GM19238 (cell line): ENCODE results near the gene FLNA.
"Not testable (repeated sequence)": the region's sequence is repeated elsewhere in the genome, so short reads cannot be mapped to it uniquely, and the experiment has no call there.

ENCODE experiments used
- DNase-seq: peaks from one replicate; pipeline ENCODE4 v3.0.0; 2011; ENCODE audit warnings: low spot score; ENCODE audit not compliant: insufficient read length

The FLNA gene

DNA sequence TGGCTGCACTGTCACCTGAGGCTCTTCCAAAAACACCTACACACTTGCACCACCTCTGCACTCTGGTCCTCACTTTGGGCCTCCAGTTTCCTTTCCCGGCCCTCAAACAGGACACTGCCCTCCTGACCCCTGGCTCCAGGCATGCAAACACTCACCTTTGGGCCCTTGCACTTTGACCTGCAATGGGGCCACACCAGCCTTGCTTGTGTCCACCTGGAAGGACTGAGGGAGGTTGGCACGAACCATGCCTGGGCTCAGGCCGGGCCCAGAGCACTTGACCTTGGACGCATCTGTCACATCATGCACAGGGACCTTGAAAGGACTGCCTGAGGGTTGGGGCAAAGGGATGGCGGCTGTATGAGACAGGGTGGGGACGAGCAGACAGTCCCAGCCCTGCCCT is 15.6 kb downstream of the FLNA start:
- DNase-seq, result no peak

DNA sequence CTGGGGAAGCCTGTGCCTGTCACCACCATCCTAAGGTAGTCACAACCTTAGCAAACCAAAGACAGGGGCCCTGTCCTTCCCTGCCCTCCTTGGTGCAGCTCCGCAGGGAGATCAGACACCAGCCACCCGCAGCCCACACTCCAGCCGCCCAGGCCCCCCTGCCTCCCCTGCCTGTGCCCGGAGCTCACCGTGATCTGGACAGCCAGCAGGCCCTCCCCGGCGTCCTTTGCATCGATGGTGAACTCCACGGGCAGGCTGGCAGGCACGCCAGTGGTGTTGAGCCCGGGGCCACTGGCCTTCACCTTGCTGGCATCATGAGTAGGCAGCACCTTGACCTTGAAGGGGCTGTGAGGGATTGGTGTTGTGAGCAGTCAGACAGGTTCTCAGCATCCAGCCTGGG is 16.4 kb downstream of the FLNA start:
- no peak for DNase-seq

DNA sequence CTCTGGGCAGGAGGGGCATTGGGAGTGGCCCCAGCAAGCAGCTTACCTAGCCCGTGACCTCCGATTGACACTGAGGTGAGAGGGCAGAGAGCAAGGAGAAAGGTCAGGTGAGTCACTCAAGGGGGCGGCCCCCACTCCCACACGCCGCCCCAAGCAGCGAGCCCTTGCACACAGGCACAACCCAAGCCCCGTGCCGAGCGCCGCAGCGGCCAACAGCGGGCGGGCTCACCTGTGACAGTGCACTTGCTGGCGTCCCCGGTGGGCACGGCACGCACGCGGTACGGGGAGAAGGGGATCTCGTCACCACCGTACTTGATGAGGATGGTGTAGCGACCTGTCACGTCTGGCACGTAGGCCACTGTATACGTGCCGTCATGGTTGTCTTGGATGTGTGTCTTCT is 17.2 kb downstream of the FLNA start:
- no peak for DNase-seq

- DNase-seq, result no peak
Observed at GRCh38 chrX:154356596-154356995, 17.8 kb downstream of the FLNA start.

DNA sequence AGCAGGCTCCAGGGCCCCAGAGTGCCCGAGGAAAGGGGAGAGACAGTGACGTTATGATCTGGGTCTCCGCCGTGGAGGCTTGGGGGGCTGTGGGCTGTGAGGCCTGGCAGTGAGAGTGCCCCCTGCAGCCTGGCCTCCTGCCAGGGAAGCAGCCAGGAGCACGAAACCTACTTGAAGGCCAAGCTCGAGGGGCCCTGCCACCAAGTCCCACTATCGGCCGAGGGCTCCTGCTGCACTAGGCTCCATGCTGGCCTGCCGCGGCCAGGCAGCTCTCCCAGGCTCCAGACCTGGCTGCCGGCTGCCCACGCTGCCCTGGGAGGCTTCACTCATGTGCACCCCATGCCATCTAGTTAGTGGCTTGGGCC is 18.7 kb downstream of the FLNA start:
- DNase-seq, result no peak

GRCh38 chrX:154355094-154355775 is 19.2 kb downstream of the FLNA start:
- DNase-seq, result no peak

- DNase-seq, result no peak
Observed at GRCh38 chrX:154354516-154354915, 19.9 kb downstream of the FLNA start.

- DNase-seq, result no peak
Observed at GRCh38 chrX:154354013-154354412, 20.4 kb downstream of the FLNA start.

DNA sequence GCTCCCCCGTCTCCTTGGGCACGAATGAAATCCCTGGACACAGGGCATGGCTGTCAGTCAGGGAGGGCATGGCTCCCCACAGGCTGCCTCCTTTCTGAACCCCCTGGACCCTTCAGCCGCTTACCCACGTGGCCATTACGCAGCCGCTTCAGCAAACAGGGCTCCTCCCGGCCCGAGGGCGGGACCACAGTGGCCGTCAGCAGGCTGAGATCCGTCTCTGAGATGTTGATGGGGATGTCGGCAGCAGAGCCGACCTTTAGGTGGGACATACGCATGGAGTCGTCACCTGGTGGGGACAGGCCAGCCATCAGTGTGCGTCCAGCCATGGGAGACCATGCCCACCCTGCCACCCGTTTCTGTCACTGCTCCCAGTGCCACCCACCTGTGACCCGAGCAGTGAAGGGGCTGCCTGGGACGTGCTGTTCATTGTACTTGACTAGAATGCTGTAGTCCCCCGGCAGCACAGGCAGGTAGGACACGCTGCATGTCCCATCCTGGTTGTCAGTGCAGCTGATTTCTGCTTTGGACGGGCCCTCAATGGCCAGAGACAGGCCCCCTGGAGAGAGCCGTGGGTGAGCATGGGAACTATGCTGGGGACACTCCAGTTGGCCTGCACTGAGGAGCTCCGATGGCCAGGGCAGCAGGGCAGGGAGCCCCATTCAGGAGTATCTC is 21.1 kb downstream of the FLNA start:
- no peak for DNase-seq

DNA sequence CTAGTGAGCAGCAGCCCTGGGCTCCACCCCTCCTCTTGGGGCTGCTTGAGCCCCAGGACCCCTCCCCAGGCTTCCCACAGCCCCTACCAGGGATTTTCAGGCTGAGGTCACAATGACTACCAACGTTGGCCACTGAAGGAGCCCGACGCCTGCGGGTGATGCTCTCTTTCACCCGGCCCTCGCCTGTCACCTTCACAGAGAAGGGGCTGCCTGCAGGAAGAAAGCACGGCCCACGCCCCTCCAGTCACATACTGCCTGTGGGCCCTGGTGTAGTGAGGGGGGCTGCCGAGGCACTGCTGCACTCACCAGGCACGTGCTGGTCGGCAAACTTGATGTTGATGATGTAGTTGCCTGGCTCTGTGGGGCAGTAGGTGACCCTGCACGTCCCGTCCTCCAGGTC is 22.0 kb downstream of the FLNA start:
- no peak for DNase-seq

DNA sequence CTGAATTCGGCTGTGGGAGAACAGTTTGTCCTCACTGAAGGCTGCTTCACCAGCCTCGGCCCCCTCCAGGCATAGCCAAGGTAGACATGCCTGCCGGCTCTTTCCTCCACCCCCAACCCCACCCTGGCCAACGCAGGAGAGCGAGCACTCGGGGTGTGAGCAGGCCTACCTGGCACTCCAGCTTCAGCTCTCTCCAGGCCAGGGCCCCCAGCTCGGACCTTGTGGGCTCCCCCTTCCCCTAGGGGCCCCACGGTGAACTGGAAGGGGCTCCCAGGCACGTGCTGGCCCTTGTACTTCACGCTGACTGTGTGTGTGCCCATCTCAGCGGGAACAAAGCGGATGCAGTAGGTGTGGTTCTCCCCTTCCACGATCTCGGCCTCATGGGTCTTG is 22.4 kb downstream of the FLNA start:
- DNase-seq, result no peak

DNA sequence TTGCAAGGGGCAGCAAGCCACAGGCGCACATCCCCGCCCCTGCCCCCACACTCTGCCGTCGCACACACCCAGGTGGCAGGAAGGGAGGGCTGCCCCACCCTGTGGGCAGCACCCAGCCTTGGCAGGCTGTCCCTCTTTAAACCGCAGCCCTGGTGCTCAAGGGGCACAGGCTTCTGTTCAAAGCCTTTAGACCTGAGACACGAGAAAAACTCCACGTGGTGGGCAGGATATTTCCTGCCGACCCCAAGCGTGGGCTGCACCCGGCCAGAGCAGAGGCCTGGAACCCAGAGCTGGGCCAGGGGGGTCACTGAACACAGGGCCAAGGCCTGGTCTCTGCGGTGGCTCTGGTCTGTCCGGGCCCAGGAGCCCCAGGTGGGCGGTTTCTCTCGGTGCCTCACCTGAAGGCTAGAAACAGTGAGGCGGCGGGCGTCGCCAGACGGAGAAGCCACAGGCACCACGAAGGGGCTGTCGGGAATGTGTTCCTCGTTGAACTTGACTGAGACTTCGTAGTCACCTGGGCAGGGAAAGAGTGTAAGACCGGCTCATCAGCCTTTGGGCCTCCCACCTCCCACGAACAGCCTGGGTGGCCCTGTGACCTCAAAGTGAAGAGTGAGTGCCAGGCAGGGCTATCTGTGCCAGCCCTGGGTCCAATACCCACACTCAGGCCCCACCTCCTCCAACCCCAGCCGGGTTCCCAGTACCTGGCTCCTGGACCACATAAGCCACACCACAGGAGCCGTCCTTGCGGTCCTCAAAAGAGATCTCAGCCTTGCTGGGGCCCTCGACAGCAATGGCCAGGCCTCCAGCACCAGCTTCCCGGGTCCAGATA is 23.0 kb downstream of the FLNA start:
- DNase-seq, result no peak

GRCh38 chrX:154350429-154351182 is 23.8 kb downstream of the FLNA start:
- no peak for DNase-seq

- DNase-seq, result no peak
Observed at GRCh38 chrX:154349979-154350378, 24.5 kb downstream of the FLNA start.

DNA sequence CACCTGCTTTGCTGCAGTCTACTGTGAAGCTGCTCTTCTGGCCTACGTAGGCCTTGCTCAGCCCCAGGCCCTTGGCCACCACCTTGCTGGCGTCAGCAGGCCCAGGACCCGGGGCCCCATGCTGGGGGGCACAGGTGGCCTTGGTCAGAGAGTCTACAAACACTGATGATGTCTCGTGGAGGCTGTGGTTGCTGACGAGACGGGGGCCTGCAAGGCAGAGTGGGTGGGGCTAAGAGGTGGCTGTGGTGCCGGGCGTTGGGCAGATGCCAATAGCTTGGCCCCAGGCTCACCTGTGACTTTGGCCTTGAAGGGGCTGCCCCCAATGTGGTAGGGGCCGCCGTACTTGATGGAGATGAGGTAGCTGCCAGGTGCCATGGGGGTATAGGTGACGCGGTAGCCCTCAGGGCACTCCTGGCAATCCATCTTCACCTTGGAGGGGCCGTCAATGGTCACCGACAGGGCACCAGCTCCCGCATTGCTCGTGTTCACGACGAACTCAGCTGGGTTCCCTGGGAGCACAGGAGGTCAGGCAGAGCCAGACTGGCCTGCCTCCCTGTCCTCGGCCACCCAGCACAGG is 25.0 kb downstream of the FLNA start:
- no peak for DNase-seq

GRCh38 chrX:154348646-154349358 is 25.6 kb downstream of the FLNA start:
- DNase-seq, result no peak

DNA sequence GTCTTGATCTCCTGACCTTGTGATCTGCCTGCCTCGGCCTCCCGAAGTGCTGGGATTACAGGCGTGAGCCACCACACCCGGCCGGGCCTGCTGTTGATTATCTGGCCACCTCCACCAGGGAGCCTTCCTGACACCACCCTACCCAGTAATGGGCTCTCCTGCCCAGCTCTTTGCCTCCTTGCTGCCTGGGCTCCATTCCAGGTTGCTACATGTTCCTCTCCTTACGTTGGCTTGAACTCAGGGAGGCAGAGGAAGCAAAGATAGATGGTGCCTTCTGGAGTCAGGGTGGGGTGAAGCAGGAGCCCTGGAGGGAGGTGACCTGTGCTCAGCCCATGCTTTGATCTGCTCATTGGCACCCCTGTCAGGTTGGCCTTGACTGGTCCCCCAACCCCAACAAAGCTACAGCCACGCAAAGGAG is 26.3 kb downstream of the FLNA start:
- no peak for DNase-seq

- not testable (repeated sequence) for DNase-seq
Observed at GRCh38 chrX:154343620-154344019, 30.8 kb downstream of the FLNA start.

DNA sequence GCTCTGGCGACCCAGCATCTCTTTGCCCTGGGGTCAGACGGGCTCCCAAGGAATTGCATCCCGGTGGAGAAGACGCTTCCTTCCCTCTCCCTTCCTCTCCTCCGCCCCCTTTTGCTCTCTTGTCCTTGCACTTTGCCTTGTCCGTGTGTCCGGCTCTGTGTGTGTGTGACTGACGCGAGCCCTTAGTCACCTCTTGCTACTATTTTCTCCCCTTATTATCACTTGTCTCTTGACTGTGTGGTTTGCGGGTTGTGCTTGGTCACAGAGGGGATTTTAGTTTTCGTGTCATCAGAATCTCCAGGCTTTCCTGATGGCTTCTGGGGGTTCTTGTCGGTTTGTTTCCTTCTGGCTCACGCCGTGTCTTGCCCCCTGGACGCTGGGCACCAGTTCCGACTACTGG is 31.4 kb downstream of the FLNA start:
- DNase-seq, result not testable (repeated sequence)

DNA sequence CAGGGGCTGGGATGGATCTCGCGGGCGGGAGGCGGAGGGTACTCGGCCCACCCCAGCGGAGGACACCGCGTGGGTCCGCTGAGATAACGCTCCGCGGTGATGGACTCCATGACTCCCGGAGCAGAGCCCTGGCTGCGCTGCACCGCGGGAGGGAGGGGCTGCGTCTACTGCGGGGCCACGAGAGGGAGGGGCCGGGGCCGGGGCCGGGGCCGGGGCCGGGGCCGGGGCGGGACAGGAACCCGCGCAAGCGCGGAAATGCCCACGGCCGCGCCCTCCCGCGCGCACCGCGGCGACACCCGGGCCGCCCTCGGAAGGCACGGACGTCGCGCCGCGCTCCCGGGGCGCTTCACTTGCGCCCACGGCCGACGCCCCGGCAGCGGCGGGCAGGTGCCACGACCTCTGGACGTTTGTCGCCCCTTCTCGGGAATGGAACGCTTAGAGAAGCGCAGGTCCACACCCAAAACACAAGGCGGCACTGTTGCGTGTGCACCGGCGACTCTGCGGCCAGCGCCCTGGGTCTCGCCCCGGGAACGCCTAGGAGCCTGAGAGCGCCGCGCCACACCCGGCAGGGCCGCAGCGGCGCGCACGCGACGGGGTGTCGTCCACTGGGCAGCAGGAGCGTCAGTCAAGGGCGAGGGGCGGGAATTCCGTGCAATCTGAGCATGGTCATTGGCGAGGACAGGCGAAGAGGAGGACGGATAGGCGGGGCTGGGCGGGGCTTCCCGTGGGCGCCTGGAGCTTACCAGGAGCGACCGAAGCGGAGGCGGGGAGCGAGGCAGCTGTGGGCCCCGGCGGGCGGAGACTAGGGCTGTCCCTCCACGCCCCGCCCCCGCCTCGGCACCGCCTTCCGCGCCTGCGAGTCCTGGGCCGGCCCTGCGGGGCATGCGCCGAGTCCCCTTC is 32.8 kb downstream of the FLNA start:
- not testable (repeated sequence) for DNase-seq
